ENCODE results near the gene QPCTL. TPM values are rescaled to one million over a fixed set of nuclear protein-coding genes. Genes with fewer than 3 reads are reported as not detected.

The QPCTL gene
- total and polyA plus RNA-seq, 9 of the 15 experiments (the other 6 are each of a cell fraction or from before 2014, with no cell fraction given): 0.99 to 31.3 (median 12.7) TPM

DNA sequence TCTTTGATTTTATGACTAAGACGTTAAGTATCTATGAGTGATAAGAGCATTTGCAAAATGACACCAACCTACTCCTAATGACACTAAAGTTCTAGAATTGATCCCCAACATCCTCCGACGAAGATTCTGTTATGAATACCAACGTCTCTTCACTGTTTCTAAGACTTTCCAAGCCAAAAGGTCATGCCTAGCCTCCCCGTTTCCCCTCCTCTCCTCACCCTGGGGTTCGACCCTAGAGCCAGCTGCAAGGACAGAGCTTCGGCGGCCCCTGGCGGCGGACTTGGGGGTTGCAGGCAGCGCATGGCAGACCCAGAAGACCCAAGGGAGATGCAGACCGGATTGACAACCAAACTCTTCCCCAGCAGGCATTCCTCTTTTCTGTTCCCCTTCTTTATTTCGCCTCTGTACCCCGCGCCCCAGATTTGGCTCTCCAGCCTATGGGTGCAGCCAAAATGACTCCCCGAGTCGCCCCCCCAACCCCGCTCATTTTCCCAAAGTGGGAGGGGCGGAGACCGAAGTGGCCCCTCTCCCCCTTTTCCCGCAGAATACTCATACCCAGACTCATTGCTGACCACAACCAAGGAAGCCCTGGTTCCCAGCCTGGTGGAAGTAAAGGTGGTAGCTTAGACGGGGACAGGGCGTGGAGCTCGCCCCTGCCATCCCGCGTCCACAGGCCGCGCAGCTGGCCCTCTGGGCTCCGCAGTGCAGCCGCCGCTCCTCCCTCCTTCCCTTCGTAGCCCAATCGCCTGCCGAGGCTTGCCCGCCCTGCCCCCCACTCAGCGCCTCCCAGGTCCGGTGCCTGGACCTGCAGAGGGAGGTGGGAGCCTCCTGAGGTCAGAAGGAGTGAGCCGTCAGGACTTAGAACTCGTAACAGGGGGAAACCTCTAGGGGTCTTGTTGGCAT is 49.2 kb upstream of the QPCTL start (continued):
- TF ChIP-seq, protein P1, sequence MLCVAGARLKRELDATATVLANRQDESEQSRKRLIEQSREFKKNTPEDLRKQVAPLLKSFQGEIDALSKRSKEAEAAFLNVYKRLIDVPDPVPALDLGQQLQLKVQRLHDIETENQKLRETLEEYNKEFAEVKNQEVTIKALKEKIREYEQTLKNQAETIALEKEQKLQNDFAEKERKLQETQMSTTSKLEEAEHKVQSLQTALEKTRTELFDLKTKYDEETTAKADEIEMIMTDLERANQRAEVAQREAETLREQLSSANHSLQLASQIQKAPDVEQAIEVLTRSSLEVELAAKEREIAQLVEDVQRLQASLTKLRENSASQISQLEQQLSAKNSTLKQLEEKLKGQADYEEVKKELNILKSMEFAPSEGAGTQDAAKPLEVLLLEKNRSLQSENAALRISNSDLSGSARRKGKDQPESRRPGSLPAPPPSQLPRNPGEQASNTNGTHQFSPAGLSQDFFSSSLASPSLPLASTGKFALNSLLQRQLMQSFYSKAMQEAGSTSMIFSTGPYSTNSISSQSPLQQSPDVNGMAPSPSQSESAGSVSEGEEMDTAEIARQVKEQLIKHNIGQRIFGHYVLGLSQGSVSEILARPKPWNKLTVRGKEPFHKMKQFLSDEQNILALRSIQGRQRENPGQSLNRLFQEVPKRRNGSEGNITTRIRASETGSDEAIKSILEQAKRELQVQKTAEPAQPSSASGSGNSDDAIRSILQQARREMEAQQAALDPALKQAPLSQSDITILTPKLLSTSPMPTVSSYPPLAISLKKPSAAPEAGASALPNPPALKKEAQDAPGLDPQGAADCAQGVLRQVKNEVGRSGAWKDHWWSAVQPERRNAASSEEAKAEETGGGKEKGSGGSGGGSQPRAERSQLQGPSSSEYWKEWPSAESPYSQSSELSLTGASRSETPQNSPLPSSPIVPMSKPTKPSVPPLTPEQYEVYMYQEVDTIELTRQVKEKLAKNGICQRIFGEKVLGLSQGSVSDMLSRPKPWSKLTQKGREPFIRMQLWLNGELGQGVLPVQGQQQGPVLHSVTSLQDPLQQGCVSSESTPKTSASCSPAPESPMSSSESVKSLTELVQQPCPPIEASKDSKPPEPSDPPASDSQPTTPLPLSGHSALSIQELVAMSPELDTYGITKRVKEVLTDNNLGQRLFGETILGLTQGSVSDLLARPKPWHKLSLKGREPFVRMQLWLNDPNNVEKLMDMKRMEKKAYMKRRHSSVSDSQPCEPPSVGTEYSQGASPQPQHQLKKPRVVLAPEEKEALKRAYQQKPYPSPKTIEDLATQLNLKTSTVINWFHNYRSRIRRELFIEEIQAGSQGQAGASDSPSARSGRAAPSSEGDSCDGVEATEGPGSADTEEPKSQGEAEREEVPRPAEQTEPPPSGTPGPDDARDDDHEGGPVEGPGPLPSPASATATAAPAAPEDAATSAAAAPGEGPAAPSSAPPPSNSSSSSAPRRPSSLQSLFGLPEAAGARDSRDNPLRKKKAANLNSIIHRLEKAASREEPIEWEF (CRISPR knock-in tag; IDR thresholded peaks at IDR 0.05): no peak
- TF ChIP-seq FOSL1 (tag; conservative IDR thresholded peaks at IDR 0.05): peak; percentile 37
- 0 out of 4 replicates have a peak, but pooled peaks of 1 of the 2 experiments have one; percentile 26 for TF ChIP-seq HDAC1 (IDR thresholded peaks at IDR 0.05)
- no peak for TF ChIP-seq BCOR (IDR thresholded peaks at IDR 0.05)
- no peak for TF ChIP-seq ZNF57 (CRISPR knock-in tag; IDR thresholded peaks at IDR 0.05)
- TF ChIP-seq NRF1 (conservative IDR thresholded peaks at IDR 0.05 in 1 of 2, IDR thresholded peaks at IDR 0.05 in 1 of 2): peak; percentile 33 to 63; a peak in 3 of 4 replicates
- no peak for TF ChIP-seq PPARD (CRISPR knock-in tag; IDR thresholded peaks at IDR 0.05)
- TF ChIP-seq ZKSCAN1 (IDR thresholded peaks at IDR 0.05; ENCODE audit: low read depth, low read length): no peak
- TF ChIP-seq ZBTB2 (IDR thresholded peaks at IDR 0.05): no peak
- TF ChIP-seq RFX7 (CRISPR knock-in tag; IDR thresholded peaks at IDR 0.05): no peak
- TF ChIP-seq ZNF174 (CRISPR knock-in tag; IDR thresholded peaks at IDR 0.05): no peak
- no peak for TF ChIP-seq SIN3B (IDR thresholded peaks at IDR 0.05; ENCODE audit: low read depth)
- TF ChIP-seq NBN (IDR thresholded peaks at IDR 0.05; ENCODE audit: low read depth): 0 out of 2 replicates have a peak, but pooled peaks have one; percentile 41
- TF ChIP-seq CHD1 (IDR thresholded peaks at IDR 0.05; ENCODE audit: low read length): no peak
- TF ChIP-seq ZNF707 (CRISPR knock-in tag; conservative IDR thresholded peaks at IDR 0.05): no peak
- no peak for TF ChIP-seq KAT7 (CRISPR knock-in tag; IDR thresholded peaks at IDR 0.05; ENCODE audit: borderline replicate concordance)
- TF ChIP-seq HNRNPL (IDR thresholded peaks at IDR 0.05; ENCODE audit: low read depth, low read length): no peak
- no peak for TF ChIP-seq ZNF282 (CRISPR knock-in tag; IDR thresholded peaks at IDR 0.05)
- TF ChIP-seq, protein P2, sequence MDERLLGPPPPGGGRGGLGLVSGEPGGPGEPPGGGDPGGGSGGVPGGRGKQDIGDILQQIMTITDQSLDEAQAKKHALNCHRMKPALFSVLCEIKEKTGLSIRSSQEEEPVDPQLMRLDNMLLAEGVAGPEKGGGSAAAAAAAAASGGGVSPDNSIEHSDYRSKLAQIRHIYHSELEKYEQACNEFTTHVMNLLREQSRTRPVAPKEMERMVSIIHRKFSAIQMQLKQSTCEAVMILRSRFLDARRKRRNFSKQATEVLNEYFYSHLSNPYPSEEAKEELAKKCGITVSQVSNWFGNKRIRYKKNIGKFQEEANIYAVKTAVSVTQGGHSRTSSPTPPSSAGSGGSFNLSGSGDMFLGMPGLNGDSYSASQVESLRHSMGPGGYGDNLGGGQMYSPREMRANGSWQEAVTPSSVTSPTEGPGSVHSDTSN (CRISPR knock-in tag; IDR thresholded peaks at IDR 0.05; ENCODE audit: low read depth): no peak
- TF ChIP-seq, protein P2 (tag; conservative IDR thresholded peaks at IDR 0.05; ENCODE audit: low read depth): no peak

All from K562 (cell line).